GM21526 (cell line): ENCODE results near the gene MCL1.
"Not testable (repeated sequence)": the region's sequence is repeated elsewhere in the genome, so short reads cannot be mapped to it uniquely, and the experiment has no call there.

Experiments
- ATAC-seq: cut with Tn5 transposase; IDR thresholded peaks from one replicate; pipeline ENCODE4 v1.9.1; 2021; ENCODE audit warnings: moderate library complexity; ENCODE audit not compliant: unreplicated experiment, low FRiP score

The MCL1 gene

DNA sequence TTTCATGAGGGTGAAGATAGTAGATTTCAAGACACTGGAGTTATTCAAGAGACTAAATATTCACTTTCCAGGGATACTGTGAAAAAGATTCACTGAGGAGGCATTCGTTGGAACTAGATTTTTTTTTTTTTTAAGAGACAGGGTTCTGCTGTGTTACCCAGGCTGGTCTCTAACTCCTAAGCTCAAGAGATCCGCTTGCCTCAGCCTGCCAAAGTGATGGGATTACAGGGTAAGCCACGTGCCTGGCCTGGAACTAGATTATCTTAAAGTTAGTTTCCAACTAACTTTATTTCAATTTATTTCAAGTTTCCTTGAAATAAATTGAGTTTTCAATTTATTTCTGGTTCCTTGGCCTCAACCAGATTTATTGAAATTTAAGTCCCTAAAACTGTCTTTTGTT, 24.3 kb upstream of the MCL1 start:
- ATAC-seq: no peak

DNA sequence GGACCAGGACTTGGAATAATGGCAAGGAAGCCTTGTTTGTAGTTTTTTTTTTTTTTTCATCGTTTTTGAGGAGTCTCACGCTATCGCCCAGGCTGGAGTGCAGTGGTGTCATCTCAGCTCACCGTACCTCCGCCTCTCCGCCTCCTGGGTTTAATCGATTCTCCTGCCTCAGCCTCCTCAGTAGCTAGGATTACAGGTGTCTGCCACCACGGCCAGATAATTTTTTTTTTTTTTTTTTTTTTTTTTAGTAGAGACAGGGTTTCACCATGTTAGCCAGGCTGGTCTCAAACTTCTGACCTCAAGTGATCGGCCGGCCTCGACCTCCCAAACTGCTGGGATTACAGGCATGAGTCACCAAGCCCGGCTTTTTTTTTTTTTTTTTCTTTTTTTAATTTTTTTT, 23.0 kb upstream of the MCL1 start:
- not testable (repeated sequence) for ATAC-seq

DNA sequence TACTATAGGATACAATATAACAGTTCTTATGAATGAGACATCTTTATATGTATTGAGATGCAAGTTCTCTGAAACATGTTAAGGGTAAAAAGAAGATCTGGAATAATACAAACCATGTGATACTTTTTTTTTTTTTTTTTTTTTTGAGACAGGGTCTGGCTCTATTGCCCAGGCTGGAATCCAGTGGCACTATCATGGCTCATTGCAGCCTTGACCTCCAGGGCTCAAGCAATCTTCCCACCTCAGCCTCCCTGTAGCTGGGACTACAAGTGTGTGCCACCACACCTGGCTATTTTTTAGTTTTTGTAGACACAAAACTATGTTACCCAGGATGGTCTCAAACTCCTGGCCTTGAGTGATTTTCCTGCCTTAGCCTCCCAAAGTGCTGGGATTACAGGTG, 22.1 kb upstream of the MCL1 start:
- no peak for ATAC-seq

DNA sequence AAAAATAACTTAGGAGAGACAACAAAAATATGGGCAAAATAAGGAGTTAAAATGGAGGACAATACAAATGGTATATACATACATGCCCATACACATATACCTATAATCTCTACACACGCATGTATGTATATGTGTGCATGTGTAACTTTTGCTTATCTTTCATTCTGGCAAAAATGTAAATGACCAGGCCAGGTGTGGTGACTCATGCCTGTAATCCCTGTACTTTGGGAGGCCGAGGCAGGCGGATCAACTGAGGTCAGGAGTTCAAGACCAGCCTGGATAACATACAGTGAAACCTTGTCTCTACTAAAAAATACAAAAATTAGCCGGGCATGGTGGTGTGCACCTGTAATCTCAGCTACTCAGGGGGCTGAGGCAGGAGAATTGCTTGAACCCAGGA, 18.9 kb upstream of the MCL1 start:
- not testable (repeated sequence) for ATAC-seq

DNA sequence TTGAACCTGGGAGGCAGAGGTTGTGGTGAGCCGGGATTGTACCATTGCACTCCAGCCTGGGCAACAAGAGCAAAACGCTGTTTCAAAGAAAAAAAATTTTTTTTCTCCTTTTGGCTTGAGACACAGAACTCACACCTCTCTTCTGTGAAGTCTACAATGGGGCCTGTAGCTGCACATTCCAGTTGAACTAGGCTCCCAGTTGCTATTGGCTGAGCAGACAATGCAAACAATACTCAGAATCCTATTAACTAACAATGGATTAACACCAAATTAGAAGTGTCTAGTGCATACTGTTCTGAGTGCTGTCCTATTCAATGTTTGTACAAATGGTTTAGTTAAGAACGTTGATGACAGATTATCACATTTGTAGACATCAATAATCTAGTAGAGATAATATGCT, 17.6 kb upstream of the MCL1 start:
- no peak for ATAC-seq

DNA sequence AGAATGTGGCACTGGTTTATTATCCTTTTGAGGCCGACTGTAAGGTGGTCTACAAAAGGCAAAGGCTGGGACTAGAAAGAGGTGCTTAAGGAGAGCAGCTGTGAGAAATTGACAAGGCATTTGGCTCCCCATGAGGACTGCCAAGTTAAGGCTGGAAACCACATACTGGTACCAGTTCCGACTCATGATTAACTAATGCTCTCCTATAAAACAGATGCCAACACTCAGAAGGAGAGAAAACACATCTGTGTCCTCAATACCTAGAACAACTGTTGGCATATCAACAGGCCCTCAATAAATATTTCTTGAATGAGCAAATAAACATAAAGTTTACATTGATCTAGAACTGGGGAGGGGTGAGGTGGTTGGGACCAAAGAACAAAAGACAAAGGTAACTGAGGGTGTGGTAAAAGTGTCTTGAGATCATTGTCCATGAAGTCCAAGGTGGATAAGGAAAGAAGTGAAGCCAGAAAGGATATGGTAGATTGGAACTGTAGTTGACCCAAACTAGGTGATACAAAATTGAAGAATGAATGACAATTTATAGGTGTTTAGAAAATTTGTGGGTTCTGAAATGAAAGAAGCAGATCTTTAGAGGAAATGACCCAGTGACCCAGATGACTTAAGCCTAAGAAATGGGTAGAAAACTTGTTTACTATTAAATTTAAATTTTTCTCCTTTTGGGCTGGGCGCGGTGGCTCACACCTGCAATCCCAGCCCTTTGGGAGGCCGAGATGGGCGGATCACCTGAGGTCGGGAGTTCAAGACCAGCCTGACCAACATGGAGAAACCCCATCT, 16.9 kb upstream of the MCL1 start:
- no peak for ATAC-seq

DNA sequence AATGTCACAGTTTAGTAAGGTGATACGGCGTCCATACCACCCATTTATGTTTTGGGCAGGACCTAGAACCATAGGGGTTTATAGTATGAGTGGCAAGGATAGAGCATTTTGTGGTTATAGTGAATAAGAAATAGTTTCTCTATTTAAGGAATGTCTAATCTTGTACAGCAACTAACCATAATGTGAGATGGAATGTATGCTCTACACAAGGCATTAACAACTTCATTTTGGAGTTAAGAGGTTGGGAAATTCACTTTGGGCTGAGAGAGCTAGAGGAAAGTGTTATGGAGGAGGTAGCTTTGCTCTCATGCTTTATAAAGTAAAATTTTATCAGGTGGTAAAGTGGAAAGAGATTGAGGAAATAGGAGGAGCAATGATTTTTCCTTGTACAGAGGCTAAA, 3.0 kb upstream of the MCL1 start:
- no peak for ATAC-seq

DNA sequence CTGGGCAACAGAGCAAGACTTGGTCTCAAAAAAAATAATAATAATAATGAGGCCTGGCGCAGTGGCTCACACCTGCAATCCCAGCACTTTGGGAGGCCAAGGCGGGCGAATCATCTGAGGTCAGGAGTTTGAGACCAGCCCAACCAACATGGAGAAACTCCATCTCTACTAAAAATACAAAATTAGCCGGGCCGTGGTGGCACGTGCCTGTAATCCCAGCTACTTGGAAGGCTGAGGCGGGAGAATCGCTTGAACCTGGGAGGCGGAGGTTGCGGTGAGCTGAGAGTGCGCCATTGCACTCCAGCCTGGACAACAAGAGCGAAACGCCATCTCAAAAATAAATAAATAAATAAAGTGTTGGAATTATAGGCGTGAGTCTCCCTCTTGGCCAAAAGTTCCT, 2.6 kb upstream of the MCL1 start:
- ATAC-seq: not testable (repeated sequence)

DNA sequence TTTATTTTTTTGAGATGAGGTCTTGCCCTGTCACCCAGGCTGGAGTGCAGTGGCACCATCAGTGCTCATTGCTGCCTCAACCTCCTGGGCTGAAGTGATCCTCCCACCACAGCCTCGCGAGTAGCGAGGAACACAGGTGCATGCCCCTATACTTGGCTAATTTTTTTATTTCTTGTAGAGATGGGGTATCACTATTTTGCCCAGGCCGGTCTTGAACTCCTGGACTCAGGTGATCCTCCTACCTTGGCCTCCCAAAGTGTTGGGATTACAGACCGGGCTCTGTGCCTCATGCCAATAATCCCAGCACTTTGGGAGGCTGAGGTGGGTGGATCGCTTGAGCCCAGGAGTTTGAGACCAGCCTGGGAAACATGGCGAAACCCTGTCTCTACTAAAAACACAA, 2.0 kb upstream of the MCL1 start:
- ATAC-seq: not testable (repeated sequence)

DNA sequence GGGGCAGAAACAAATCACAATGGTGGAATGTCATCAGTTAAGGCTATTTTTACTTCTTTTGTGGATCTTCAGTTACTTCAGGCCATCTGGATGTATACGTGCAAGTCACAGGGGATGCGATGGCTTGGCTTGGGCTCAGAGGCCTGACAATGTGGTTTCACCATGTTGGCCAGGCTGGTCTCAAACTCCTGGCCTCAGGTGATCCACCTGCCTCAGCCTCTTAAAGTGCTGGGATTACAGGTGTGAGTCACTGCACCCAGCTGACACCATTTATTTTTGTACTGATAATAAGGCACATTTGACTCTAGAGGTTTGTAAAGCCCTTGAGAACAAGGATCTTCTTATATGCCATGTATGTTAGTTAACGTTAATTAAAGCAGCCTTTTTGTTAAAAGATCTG, 1.6 kb upstream of the MCL1 start:
- ATAC-seq: not testable (repeated sequence)

DNA sequence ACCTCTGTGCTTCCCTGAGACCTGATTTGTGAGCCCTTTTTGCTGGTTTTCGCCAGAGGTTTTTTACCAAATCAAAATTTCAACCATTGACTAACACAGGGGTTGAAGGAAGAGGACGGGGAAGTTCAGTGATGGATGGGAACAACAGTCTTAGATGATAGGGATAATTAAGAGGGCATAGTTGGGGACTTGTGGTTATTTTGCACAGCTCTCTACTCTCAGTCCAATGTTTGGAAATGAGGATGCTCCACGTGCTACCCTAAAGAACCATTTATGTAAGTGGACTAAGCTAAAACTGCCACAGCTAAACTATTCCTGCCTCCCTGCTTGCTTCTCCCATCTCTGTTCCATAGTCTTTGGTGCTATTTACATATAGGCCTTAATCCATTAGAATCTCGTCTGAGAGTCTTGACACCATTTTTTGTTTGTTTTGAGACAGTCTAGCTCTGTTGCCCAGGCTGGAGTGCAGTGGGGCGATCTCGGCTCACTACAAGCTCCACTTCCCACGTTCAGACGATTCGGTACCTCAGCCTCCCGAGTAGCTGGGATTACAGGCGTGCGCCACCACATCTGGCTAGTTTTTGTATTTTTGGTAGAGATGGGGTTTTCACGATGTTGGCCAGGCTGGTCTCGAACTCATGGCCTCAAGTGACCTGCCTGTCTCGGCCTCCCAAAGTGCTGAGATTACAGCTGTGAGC, 684 bp upstream of the MCL1 start:
- peak; percentile 4 for ATAC-seq

DNA sequence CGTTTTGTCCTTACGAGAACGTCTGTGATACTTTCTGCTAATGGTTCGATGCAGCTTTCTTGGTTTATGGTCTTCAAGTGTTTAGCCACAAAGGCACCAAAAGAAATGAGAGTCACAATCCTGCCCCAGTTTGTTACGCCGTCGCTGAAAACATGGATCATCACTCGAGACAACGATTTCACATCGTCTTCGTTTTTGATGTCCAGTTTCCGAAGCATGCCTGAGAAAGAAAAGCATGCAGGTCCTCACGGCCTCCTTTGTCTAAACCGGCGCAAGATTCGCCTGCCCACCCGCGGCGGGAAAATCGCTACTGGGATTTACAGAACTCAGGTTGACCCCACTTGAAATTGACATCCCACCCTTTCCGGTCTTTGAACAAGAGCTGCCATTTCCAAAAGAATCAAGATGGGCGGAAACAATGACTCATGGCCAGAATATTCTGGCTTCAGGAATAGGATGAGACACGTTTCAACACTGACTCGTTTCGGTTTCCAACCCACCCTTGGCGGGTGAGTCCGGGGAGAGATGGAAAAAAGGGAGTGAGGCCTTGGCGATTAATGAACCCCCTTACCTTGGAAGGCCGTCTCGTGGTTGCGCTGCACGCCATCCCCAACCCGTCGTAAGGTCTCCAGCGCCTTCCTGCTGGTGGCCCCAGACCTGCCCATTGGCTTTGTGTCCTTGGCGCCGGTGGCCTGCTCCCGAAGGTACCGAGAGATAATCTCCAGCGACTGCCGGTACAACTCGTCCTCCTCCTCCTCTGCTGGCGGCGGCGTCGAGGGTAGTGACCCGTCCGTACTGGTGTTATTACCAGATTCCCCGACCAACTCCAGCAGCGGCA, 919 bp downstream of the MCL1 start:
- no peak for ATAC-seq

DNA sequence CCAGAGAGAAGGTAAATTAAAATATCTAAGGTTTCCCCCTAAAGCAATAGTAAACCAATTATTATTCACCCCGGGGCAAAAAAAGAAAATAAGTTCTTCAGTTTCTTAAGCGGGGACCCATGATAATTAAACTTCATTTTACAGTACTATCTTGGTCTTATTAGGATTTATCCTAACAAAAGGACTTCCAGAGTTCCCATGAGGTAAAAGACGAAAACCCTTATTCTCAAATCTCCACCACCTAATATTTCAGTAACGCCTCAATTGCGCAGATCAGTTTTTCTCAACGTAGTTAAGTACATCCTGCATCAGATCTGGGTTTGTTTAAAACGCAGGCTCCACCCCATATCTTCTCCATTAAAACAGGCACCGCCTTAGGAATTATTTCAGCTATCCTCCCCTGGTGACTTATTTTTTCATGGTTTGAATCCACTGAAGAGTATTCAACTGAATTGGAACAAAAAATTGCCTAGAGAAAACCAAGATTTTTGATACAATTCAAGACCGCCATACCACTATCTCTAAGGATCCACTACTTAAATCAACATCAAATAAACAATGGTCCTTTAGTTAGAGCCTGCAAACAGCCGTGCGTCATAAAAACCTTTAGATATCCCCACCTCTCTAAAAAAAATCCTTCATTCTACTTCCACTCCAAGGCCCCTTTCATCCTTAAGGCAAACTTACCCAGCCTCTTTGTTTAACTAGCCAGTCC, 1.7 kb downstream of the MCL1 start:
- ATAC-seq: no peak

DNA sequence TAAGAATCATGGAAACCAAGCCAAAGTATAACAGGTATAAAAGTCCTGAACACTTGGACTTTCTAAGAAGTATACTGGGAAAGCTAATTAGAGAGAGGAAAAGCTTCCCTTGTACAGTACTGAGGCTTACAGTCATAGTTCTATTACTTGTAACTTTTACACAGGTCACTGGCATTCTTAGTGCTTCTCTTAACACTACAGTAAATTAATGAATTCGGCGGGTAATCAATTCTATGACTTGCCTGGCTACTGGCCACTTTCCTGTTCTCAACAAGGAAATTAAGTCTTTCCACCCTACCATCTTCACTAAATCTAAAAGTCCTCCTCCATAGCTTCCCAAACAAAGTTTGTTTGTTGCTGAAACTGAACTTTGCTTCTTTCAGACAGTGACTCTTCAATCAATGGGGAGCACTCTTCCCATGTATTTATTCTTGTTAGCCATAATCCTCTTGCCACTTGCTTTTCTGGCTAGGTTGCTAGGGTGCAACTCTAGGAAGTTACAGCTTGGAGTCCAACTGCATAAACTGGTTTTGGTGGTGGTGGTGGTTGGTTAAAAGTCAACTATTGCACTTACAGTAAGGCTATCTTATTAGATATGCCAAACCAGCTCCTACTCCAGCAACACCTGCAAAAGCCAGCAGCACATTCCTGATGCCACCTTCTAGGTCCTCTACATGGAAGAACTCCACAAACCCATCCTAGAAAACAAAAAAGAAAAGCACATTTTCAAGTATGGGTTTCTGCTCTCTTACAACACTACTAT, 2.4 kb downstream of the MCL1 start:
- no peak for ATAC-seq

DNA sequence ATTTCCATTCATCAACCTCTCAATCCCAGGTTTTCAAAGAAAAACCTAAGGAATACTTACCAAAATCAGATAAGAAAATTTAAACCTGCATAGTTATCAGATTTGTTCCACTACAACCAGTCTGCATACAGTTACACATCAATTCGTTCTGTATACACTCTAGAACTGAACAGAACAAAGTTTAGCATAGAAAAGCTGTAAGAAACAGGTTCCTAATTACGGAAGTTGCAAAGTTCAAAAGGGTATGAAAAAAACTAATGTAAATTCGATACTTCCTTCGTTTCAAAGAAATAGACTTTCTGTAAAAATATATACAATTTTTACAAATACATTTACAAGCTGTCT, 3.1 kb downstream of the MCL1 start:
- no peak for ATAC-seq

DNA sequence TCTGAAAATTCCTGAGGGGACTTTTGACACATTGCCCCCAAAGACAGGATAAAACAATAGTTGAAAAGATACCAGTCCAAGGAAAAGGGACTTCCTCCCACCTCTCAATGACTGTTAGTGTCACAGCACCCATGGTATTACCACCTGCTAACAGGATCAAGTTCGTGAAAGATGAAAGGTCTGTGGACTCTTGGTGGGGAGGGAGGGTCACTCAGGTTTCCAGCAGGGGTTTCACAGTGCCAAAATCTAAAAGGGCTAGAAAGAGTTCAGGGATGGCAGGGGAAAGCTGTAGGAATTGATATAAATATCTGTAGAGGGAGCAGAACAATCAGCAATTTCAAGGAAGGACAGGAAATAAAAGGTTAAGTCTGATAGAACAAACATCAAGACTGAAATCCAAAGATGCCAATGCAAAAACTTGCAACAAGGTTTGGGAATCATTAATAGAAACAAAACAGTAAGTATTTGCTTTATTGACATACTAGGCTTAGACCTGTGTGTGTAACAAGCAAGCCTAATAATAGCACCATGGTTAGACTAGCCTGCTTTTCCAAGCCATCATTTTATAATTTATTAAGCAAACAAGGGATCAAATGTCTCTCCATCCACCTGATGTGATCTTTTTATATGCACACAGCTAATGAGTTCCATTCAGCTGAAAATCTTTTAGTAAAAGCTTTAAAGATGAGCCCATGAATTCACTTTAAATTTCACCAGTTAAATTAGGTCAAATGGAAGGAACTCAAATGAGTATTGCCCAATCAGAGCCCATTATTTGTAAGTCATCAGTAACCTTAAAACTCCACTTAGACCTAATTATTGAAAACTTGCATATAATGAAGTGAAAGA, 3.7 kb downstream of the MCL1 start:
- ATAC-seq: no peak

DNA sequence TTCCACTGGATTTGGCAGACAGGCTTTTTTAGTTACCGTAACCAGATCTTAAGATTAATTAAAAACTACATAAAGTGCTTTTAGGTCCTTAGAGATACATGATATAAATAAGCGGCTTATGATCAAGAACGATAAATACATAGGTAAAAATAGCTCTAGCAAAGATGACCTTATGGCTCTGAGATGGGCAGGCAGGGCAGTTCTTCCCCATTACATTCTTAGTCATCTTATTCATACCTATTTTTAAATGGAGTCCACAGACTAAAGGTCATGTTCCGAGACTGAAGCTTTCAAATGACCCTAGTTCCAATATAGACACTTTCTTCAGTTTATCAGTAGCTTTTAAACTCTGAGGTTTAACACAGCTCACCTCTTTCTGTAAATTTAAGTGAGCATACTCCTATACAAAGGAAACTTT, 4.3 kb downstream of the MCL1 start:
- ATAC-seq: no peak

DNA sequence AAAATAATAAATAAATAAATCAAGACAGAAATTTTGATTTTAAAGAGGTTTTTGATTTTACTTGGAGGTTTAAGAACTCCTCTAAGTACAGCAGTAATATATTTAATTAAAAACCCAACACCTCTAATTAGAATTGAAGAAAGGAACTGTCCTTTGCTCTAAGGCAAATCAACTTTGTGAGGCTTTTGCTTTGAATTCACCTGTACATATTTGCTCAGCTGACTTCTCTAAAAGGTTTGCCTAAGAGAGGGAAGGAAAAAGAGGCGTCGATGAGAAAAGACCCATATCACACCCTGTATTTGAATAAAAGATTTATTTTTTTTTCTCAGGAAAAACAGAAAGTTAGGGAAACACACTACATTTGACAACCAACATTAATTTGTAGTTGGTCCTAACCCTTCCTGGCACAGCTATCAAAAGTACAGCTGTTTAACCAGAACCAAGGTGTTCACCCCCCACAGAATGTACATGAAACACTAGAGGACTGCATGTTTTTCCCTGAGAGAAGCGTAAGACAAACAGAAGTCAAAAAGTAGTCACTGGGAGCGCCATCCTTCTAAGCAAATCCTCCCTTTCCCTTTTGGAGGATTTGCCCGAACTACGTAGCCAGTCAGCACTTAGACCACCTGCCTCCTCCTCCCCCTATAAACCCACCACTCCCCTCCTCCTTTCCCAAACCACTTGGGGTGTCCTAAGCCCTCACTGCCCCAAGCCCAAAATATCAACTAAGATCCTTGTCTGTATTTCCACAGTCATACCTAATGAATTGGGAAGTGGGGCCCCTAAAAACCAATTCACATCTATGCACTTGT, 4.9 kb downstream of the MCL1 start:
- no peak for ATAC-seq
